Lung (tissue), 12 donors: ENCODE data around the gene ALDH16A1. TPM values are rescaled to one million over a fixed set of nuclear protein-coding genes. Genes with fewer than 3 reads are reported as not detected.

Source experiments
- ATAC-seq: fragments of 200-7000 bp; cut with Tn5 transposase; one replicate; pipeline ENCODE4 v1.9.1; 2020; ENCODE audit warnings: moderate number of reproducible peaks; ENCODE audit not compliant: insufficient read depth, low FRiP score
- DNase-seq, 3 donors: peaks; one replicate each; pipeline ENCODE4 v3.0.0-alpha.2; 2013 to 2017
- H3K27ac ChIP-seq, 2 donors: one replicate each; pipeline ENCODE4 v1.5.1; 2013; ENCODE audit warnings: mild to moderate bottlenecking in 2 of 2, moderate library complexity in 2 of 2, control low read depth in 1 of 2, inconsistent platforms in 1 of 2, low read depth in 1 of 2, low read length in 1 of 2
- H3K27me3 ChIP-seq, 3 donors: one replicate each; pipeline ENCODE4 v1.5.1; 2013; ENCODE audit warnings: low read length in 2 of 3; ENCODE audit not compliant: control insufficient read depth in 3 of 3, insufficient read depth in 3 of 3
- H3K36me3 ChIP-seq, 4 donors: one replicate each; pipeline ENCODE4 v1.5.1; 2013; ENCODE audit warnings: low read length in 4 of 4, mild to moderate bottlenecking in 1 of 4, moderate library complexity in 1 of 4; ENCODE audit not compliant: control insufficient read depth in 4 of 4, insufficient read depth in 4 of 4
- H3K4me1 ChIP-seq, 5 donors: one replicate each; pipeline ENCODE4 v1.5.1; 2013; ENCODE audit warnings: low read length in 5 of 5, mild to moderate bottlenecking in 2 of 5, moderate library complexity in 1 of 5; ENCODE audit not compliant: control insufficient read depth in 5 of 5, insufficient read depth in 5 of 5
- H3K4me3 ChIP-seq: one replicate; pipeline ENCODE4 v1.5.1; 2013; ENCODE audit warnings: mild to moderate bottlenecking, control low read depth, moderate library complexity
- H3K9ac ChIP-seq, 2 donors: one replicate each; pipeline ENCODE4 v1.5.1; 2013; ENCODE audit warnings: low read length in 2 of 2, control low read depth in 1 of 2; ENCODE audit not compliant: insufficient read depth in 1 of 2
- H3K9me3 ChIP-seq, 4 donors: one replicate each; pipeline ENCODE4 v1.5.1; 2013; ENCODE audit warnings: low read length in 3 of 4, mild to moderate bottlenecking in 1 of 4, moderate library complexity in 1 of 4; ENCODE audit not compliant: control insufficient read depth in 4 of 4, insufficient read depth in 3 of 4
- WGBS, 2 donors: extraction: QIAGEN DNeasy Blood & Tissue Kit; methylation state at CpG; one replicate each; pipeline ENCODE4 v1.1.7; 2013; 5-methylcytosine and 5-hydroxymethylcytosine counted together
- polyA plus RNA-seq, 2 donors: library from polyadenylated mRNA; stranded (reverse); fragments of 200-250 nt; gene quantifications; one replicate each; pipeline ENCODE4 v1.2.1, GENCODE V29; 2013
- total RNA-seq, 2 donors: library from RNA; depleted of rRNA in 1 of 2; stranded (reverse); fragments of >200 nt in 1 of 2; gene quantifications; one replicate each; pipeline ENCODE4 v1.2.1, GENCODE V29; 2014 to 2021
- TF ChIP-seq, protein P1 (sequence below): IDR thresholded peaks from 2 replicates; pipeline ENCODE4 v1.5.1; 2012; ENCODE audit warnings: mild to moderate bottlenecking; ENCODE audit errors: control extremely low read depth, extremely low read depth
- donor health status: control.
- donor health status: control.
- donor health status: Bipolar disorder and iron deficiency.
- donor health status: healthy.
- donor health status: DM: yes; HTN: yes; CAD: no.

Gene ALDH16A1
- total and polyA plus RNA-seq, 4 donors, result 21.1 to 53.3 (median 37.4) TPM

DNA sequence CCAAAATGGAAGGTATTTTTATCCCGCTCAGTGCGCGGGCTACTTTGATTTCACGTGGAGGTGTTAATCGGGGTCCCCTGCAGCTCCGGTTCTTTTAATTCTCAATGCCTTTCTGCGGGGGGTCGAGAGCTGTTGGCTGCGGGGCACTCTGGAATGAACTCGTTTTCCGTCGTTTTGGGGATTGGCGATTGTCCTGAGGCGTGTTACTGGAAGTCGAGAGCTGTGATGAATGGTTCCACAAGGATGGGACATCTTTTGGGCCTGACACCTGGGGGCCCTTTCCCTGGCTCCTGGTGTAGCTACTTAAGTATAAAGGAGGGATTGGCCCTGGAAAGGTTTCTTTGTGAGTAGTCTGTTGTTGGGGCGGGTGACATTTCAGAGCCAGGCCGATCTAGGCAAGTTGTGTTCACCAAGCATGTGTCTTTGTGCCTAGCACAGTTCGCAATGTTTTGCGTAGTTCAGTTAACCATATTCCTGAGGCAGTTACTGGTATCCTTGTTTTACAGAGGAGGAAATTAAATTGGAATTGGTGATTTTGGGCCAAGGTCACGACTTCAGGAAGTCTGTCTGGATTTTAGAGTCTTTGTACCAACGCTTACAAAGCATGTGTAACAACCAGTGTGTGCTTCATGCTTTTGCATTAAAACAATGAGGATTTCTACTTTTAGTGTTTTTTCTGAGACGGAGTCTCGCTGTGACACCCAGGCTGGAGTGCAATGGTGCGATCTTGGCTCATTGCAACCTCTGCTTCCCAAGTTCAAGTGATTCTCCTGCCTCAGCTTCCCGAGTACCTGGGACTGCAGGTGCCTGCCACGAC lies 35.2 kb downstream of the ALDH16A1 start:
- TF ChIP-seq, protein P1, sequence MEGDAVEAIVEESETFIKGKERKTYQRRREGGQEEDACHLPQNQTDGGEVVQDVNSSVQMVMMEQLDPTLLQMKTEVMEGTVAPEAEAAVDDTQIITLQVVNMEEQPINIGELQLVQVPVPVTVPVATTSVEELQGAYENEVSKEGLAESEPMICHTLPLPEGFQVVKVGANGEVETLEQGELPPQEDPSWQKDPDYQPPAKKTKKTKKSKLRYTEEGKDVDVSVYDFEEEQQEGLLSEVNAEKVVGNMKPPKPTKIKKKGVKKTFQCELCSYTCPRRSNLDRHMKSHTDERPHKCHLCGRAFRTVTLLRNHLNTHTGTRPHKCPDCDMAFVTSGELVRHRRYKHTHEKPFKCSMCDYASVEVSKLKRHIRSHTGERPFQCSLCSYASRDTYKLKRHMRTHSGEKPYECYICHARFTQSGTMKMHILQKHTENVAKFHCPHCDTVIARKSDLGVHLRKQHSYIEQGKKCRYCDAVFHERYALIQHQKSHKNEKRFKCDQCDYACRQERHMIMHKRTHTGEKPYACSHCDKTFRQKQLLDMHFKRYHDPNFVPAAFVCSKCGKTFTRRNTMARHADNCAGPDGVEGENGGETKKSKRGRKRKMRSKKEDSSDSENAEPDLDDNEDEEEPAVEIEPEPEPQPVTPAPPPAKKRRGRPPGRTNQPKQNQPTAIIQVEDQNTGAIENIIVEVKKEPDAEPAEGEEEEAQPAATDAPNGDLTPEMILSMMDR, result no peak
- DNase-seq (peak in 1 of 3 donors; percentile 34), ATAC-seq (no peak)
- Histone ChIP-seq H3K27ac (peak overlapping the region; percentile 83 to 86), H3K4me1 (peaks cover 2 to 14% (median 6%) of the 10 kb centered on the region in 5 donors), H3K9me3 (no peaks in the 10 kb centered on the region), H3K9ac (peak overlapping the region; percentile 98 to 100), H3K4me3 (peak overlapping the region; percentile 70), H3K36me3 (peaks cover 23 to 43% (median 35%) of the 10 kb centered on the region in 4 donors), H3K27me3 (no peaks in the 10 kb centered on the region)
- 1% methylated on average over 26 of the region's 26 CpGs for WGBS, 2 donors

DNA sequence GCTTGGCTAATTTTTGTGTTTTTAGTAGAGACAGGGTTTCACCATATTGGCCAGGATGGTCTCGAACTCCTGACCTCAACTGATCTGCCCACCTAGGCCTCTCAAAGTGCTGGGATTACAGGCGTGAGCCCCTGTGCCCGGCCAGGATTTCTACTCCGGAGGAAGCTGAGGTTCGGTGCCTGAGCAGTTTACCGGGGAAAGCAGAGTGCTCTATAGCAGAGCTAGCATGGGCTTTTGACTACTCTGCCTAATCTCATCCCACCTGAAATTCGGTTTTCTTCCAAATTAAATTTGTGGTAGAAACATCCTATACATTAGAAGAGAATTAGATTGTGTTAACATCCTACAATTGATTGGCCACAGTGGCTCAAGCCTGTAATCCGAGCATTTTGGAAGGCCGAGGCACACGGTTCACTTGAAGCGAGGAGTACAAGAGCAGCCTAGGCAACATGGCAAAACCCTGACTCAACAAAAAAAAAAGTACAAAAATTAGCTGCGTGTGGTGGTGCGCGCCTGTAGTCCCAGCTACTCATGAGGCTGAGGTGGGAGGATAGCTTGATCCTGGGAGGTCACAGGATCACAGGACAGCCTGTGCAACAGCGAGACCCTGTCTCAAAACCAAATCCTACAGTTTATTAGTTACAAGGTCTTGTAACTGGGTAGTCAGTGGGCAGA lies 36.0 kb downstream of the ALDH16A1 start:
- Histone ChIP-seq H3K27me3 (no peaks in the 10 kb centered on the region), H3K27ac (peak overlapping the region; percentile 23 to 83), H3K4me1 (peaks cover 2 to 14% (median 6%) of the 10 kb centered on the region in 5 donors), H3K9ac (peak overlapping the region; percentile 98 to 100), H3K4me3 (peak overlapping the region; percentile 70), H3K36me3 (peaks cover 23 to 43% (median 35%) of the 10 kb centered on the region in 4 donors), H3K9me3 (no peaks in the 10 kb centered on the region)
- TF ChIP-seq, protein P1, result no peak
- no peak for DNase-seq
- ATAC-seq, result no peak
- WGBS, 2 donors, result 27 to 28% methylated on average over 15 of the region's 15 CpGs

DNA sequence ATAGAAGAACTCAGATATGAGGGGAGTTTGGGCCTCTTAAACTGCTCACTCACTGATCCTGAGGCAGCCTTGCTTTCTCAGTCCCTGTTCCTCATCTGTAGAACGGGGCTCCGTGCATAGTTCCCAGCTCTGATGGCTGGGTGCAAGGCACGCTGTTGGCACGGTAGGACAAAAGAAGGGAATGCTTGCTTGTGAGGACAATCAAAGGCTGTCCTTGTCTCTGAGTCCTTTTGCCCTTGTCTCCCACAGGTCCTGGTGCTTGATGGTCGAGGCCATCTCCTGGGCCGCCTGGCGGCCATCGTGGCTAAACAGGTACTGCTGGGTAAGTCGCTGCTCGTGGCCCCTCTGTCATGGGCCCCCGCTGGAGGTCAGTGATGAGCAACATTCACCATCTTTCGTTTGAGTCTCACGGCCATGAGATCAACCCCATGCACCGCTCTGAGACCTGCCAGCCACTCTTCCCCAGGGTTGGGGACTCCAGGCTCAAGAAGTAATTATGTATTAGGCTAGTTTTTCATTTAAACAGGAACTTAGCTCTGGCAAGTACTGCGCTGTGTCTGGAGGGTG lies 36.7 kb downstream of the ALDH16A1 start:
- Histone ChIP-seq H3K4me1 (peaks cover 2 to 14% (median 6%) of the 10 kb centered on the region in 5 donors), H3K9ac (peak overlapping the region; percentile 98 to 100), H3K9me3 (no peaks in the 10 kb centered on the region), H3K36me3 (peaks cover 23 to 43% (median 35%) of the 10 kb centered on the region in 4 donors), H3K4me3 (no peak overlapping the region), H3K27me3 (no peaks in the 10 kb centered on the region), H3K27ac (peak overlapping the region; percentile 52 to 83)
- 70% methylated on average over 15 of the region's 15 CpGs for WGBS, 2 donors
- no peak for ATAC-seq
- DNase-seq, result no peak
- TF ChIP-seq, protein P1, result no peak
